Lung (tissue), 12 donors: ENCODE measurements around the gene CFAP107. TPM values are rescaled to one million over a fixed set of nuclear protein-coding genes. Genes with fewer than 3 reads are reported as not detected.

Experiments
- ATAC-seq: fragments of 200-7000 bp; cut with Tn5 transposase; one replicate; pipeline ENCODE4 v1.9.1; 2020; ENCODE audit warnings: moderate number of reproducible peaks; ENCODE audit not compliant: insufficient read depth, low FRiP score
- DNase-seq, 3 donors: peaks; one replicate each; pipeline ENCODE4 v3.0.0-alpha.2; 2013 to 2017
- H3K27ac ChIP-seq, 2 donors: one replicate each; pipeline ENCODE4 v1.5.1; 2013; ENCODE audit warnings: mild to moderate bottlenecking in 2 of 2, moderate library complexity in 2 of 2, control low read depth in 1 of 2, inconsistent platforms in 1 of 2, low read depth in 1 of 2, low read length in 1 of 2
- H3K27me3 ChIP-seq, 3 donors: one replicate each; pipeline ENCODE4 v1.5.1; 2013; ENCODE audit warnings: low read length in 2 of 3; ENCODE audit not compliant: control insufficient read depth in 3 of 3, insufficient read depth in 3 of 3
- H3K36me3 ChIP-seq, 4 donors: one replicate each; pipeline ENCODE4 v1.5.1; 2013; ENCODE audit warnings: low read length in 4 of 4, mild to moderate bottlenecking in 1 of 4, moderate library complexity in 1 of 4; ENCODE audit not compliant: control insufficient read depth in 4 of 4, insufficient read depth in 4 of 4
- H3K4me1 ChIP-seq, 5 donors: one replicate each; pipeline ENCODE4 v1.5.1; 2013; ENCODE audit warnings: low read length in 5 of 5, mild to moderate bottlenecking in 2 of 5, moderate library complexity in 1 of 5; ENCODE audit not compliant: control insufficient read depth in 5 of 5, insufficient read depth in 5 of 5
- H3K4me3 ChIP-seq: one replicate; pipeline ENCODE4 v1.5.1; 2013; ENCODE audit warnings: mild to moderate bottlenecking, control low read depth, moderate library complexity
- H3K9ac ChIP-seq, 2 donors: one replicate each; pipeline ENCODE4 v1.5.1; 2013; ENCODE audit warnings: low read length in 2 of 2, control low read depth in 1 of 2; ENCODE audit not compliant: insufficient read depth in 1 of 2
- H3K9me3 ChIP-seq, 4 donors: one replicate each; pipeline ENCODE4 v1.5.1; 2013; ENCODE audit warnings: low read length in 3 of 4, mild to moderate bottlenecking in 1 of 4, moderate library complexity in 1 of 4; ENCODE audit not compliant: control insufficient read depth in 4 of 4, insufficient read depth in 3 of 4
- CTCF ChIP-seq: IDR thresholded peaks from 2 replicates; pipeline ENCODE4 v1.5.1; 2012; ENCODE audit warnings: mild to moderate bottlenecking; ENCODE audit errors: control extremely low read depth, extremely low read depth
- WGBS, 2 donors: extraction: QIAGEN DNeasy Blood & Tissue Kit; methylation state at CpG; one replicate each; pipeline ENCODE4 v1.1.7; 2013; 5-methylcytosine and 5-hydroxymethylcytosine counted together
- polyA plus RNA-seq, 2 donors: library from polyadenylated mRNA; stranded (reverse); fragments of 200-250 nt; gene quantifications; one replicate each; pipeline ENCODE4 v1.2.1, GENCODE V29; 2013
- total RNA-seq, 2 donors: library from RNA; depleted of rRNA in 1 of 2; stranded (reverse); fragments of >200 nt in 1 of 2; gene quantifications; one replicate each; pipeline ENCODE4 v1.2.1, GENCODE V29; 2014 to 2021
- donor health status: control.
- donor health status: control.
- donor health status: Bipolar disorder and iron deficiency.
- donor health status: healthy.
- donor health status: DM: yes; HTN: yes; CAD: no.

CFAP107 gene
- total and polyA plus RNA-seq, 4 donors: 1.3 to 8.5 (median 2.4) TPM

GRCh38 chr1:12703821-12704451 is 42.1 kb upstream of the CFAP107 start:
- DNase-seq: no peak
- Histone ChIP-seq H3K4me1 (no peaks in the 10 kb centered on the region), H3K9me3 (peaks cover 0 to 9% (median 6%) of the 10 kb centered on the region in 4 donors), H3K27ac (no peak overlapping the region), H3K27me3 (no peaks in the 10 kb centered on the region), H3K36me3 (no peaks in the 10 kb centered on the region), H3K4me3 (no peak overlapping the region), H3K9ac (no peak overlapping the region)
- no peak for TF ChIP-seq CTCF
- 77 to 87% methylated on average over 6 of the region's 6 CpGs for WGBS, 2 donors
- no peak for ATAC-seq

GRCh38 chr1:12706061-12706460 is 39.9 kb upstream of the CFAP107 start:
- Histone ChIP-seq H3K27me3 (no peaks in the 10 kb centered on the region), H3K9ac (no peak overlapping the region), H3K4me1 (no peaks in the 10 kb centered on the region), H3K9me3 (peaks cover 0 to 9% (median 6%) of the 10 kb centered on the region in 4 donors), H3K36me3 (no peaks in the 10 kb centered on the region), H3K27ac (no peak overlapping the region), H3K4me3 (no peak overlapping the region)
- no peak for TF ChIP-seq CTCF
- ATAC-seq: no peak
- 73 to 84% methylated on average over 3 of the region's 3 CpGs for WGBS, 2 donors
- DNase-seq: no peak

GRCh38 chr1:12708396-12709090 is 37.5 kb upstream of the CFAP107 start:
- Histone ChIP-seq H3K27me3 (no peaks in the 10 kb centered on the region), H3K4me3 (no peak overlapping the region), H3K4me1 (no peaks in the 10 kb centered on the region), H3K9ac (no peak overlapping the region), H3K36me3 (no peaks in the 10 kb centered on the region), H3K9me3 (peaks cover 0 to 4% (median 3%) of the 10 kb centered on the region in 4 donors), H3K27ac (no peak overlapping the region)
- 71 to 76% methylated on average over 4 of the region's 4 CpGs for WGBS, 2 donors
- no peak for TF ChIP-seq CTCF
- ATAC-seq: no peak
- no peak for DNase-seq
